ENCODE measurements around the gene ETNK2.

DNA sequence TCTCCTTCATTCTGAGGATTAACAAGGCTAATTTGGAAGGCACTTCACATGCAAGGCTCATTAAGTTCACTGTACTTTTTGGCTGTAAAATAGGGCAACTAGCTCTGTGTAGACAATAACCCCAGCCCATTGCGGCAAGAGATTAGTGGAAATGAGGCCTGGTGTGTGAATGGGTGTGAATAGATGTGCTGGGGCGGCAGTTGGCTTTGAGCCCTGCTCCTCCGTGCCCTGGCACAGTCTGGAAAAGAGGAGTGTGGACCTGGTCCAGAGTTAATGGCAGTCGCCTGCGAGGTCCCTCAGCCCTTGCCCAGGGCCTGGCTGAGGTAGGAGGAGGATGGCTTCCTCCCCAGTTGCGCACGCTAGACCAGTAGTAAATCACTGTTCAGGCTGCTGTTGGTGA lies 39.6 kb upstream of the ETNK2 start:
- TF ChIP-seq CTCF (IDR thresholded peaks at IDR 0.05): no peak
- TF ChIP-seq POLR2A (IDR thresholded peaks at IDR 0.05): no peak
